GM12891 (cell line): ENCODE measurements around the gene DZIP1.

Experiments
- POLR2A ChIP-seq: IDR thresholded peaks from 2 replicates; pipeline ENCODE4 v1.6.1; 2011; ENCODE audit warnings: low read depth, low read length, control low read depth
- POLR2AphosphoS5 ChIP-seq: IDR thresholded peaks from 2 replicates; pipeline ENCODE4 v1.6.1; 2011; ENCODE audit warnings: low read depth, low read length, control low read depth
- SPI1 ChIP-seq: IDR thresholded peaks from 2 replicates; pipeline ENCODE4 v1.6.1; 2011; ENCODE audit warnings: low read depth, low read length, control low read depth
- TAF1 ChIP-seq: IDR thresholded peaks from 2 replicates; pipeline ENCODE4 v1.6.1; 2011; ENCODE audit warnings: low read depth, low read length, control low read depth

GRCh38 chr13:95627590-95627989 lies 16.9 kb downstream of the DZIP1 start:
- TF ChIP-seq POLR2A = no peak
- no peak for TF ChIP-seq POLR2AphosphoS5
- TF ChIP-seq TAF1 = no peak
- no peak for TF ChIP-seq SPI1
